Measurements from ENCODE around the gene HTR4. TPM values are rescaled to one million over a fixed set of nuclear protein-coding genes. Genes with fewer than 3 reads are reported as not detected.

The HTR4 gene
- total RNA-seq, 1 donor from 2014 or later, result not detected

GRCh38 chr5:148686660-148687059 is 32.3 kb upstream of the HTR4 start:
- DNase-seq, result no peak
- no peaks in the 10 kb centered on the region for H3K36me3 ChIP-seq
- H3K4me1 ChIP-seq, result no peaks in the 10 kb centered on the region
- H3K4me3 ChIP-seq, result no peak overlapping the region
- H3K9me3 ChIP-seq, result no peaks in the 10 kb centered on the region
- ATAC-seq, result no peak
- intact Hi-C loops (cut with DNase I), result no loop called here
- no peaks in the 10 kb centered on the region for H3K27me3 ChIP-seq (ENCODE audit: low read depth)
- TF ChIP-seq CTCF (IDR thresholded peaks at IDR 0.05), result no peak
- no peak overlapping the region for H3K27ac ChIP-seq

- ATAC-seq (peak; percentile 37 to 68), DNase-seq (no peak)
- Histone ChIP-seq H3K9me3 (no peaks in the 10 kb centered on the region), H3K27me3 (ENCODE audit: low read depth) (no peaks in the 10 kb centered on the region), H3K36me3 (no peaks in the 10 kb centered on the region), H3K4me1 (no peaks in the 10 kb centered on the region), H3K4me3 (no peak overlapping the region), H3K27ac (no peak overlapping the region)
- intact Hi-C loops (cut with DNase I), result no loop called here
- no peak for TF ChIP-seq CTCF (IDR thresholded peaks at IDR 0.05)
These were observed 31.3 kb upstream of the HTR4 start for GRCh38 chr5:148685520-148686134.

- ATAC-seq (no peak), DNase-seq (no peak)
- no peaks in the 10 kb centered on the region for H3K27me3 ChIP-seq (ENCODE audit: low read depth)
- intact Hi-C loops (cut with DNase I), result no loop called here
- no peak overlapping the region for H3K27ac ChIP-seq
- no peaks in the 10 kb centered on the region for H3K4me1 ChIP-seq
- H3K36me3 ChIP-seq, result no peaks in the 10 kb centered on the region
- no peak for TF ChIP-seq CTCF (IDR thresholded peaks at IDR 0.05)
- H3K9me3 ChIP-seq, result no peaks in the 10 kb centered on the region
- no peak overlapping the region for H3K4me3 ChIP-seq
These were observed 30.2 kb upstream of the HTR4 start for GRCh38 chr5:148684528-148684927.

GRCh38 chr5:148683651-148684050 is 29.3 kb upstream of the HTR4 start:
- H3K4me3 ChIP-seq, result no peak overlapping the region
- DNase-seq, result no peak

GRCh38 chr5:148682058-148683026 is 28.0 kb upstream of the HTR4 start:
- Histone ChIP-seq H3K4me3 (no peak overlapping the region), H3K9me3 (no peaks in the 10 kb centered on the region), H3K4me1 (no peaks in the 10 kb centered on the region), H3K27ac (no peak overlapping the region), H3K27me3 (ENCODE audit: low read depth) (no peaks in the 10 kb centered on the region), H3K36me3 (no peaks in the 10 kb centered on the region)
- ATAC-seq, result no peak
- intact Hi-C loops (cut with DNase I), result no loop called here
- TF ChIP-seq CTCF (IDR thresholded peaks at IDR 0.05), result no peak
- no peak for DNase-seq

More at GRCh38 chr5:148683651-148684050, 29.3 kb upstream of the HTR4 start:
- H3K4me1 ChIP-seq, result no peaks in the 10 kb centered on the region
- H3K9me3 ChIP-seq, result no peaks in the 10 kb centered on the region
- H3K36me3 ChIP-seq, result no peaks in the 10 kb centered on the region
- no peak for TF ChIP-seq CTCF (IDR thresholded peaks at IDR 0.05)
- ATAC-seq, result no peak
- H3K27me3 ChIP-seq (ENCODE audit: low read depth), result no peaks in the 10 kb centered on the region
- intact Hi-C loops (cut with DNase I), result no loop called here
- no peak overlapping the region for H3K27ac ChIP-seq
